ENCODE results near the gene RECQL.
"Not testable (repeated sequence)": the region's sequence is repeated elsewhere in the genome, so short reads cannot be mapped to it uniquely, and the experiment has no call there.

RECQL gene

DNA sequence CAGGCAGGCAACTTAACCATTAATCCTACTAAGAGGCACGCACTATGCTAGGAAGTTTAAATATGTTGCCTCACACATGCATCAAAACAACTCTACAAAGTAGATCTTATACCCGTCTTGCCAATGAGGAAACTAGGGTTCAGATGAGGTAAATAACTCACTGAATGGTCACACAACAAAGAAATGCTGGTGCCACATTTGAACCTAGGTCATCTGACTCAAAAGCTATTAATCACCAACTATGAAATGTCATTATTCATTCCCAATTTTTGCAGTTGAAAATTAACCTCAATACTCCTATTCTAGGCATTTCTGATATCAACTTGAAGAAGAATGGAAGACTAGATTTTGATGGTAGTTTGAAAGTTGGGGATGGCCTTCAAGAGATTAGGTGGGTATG lies 66.7 kb downstream of the RECQL start:
- H3K9me3 ChIP-seq (ENCODE audit: control insufficient read depth, insufficient read depth, low read length), result no peaks in the 10 kb centered on the region
- WGBS (ENCODE audit: insufficient coverage, insufficient read length), result no CpG with 5 or more reads among the region's 2 CpGs
- H3K27ac ChIP-seq (ENCODE audit: low read length), result no peak overlapping the region
- H3K36me3 ChIP-seq (ENCODE audit: control insufficient read depth, insufficient read depth, low read length), result no peaks in the 10 kb centered on the region
- H3K4me1 ChIP-seq (ENCODE audit: control insufficient read depth, insufficient read depth, low read length), result no peaks in the 10 kb centered on the region
- H3K4me3 ChIP-seq (ENCODE audit: low read length), result no peak overlapping the region
- no peaks in the 10 kb centered on the region; the same call in 1 of the 2 replicates for H3K27me3 ChIP-seq (ENCODE audit: control insufficient read depth, insufficient read depth, low read length)
- no peak for DNase-seq (ENCODE audit: low read depth, low spot score)

GRCh38 chr12:21433525-21433924 lies 67.9 kb downstream of the RECQL start:
- H3K9me3 ChIP-seq (ENCODE audit: control insufficient read depth, insufficient read depth, low read length), result no peaks in the 10 kb centered on the region
- H3K4me1 ChIP-seq (ENCODE audit: control insufficient read depth, insufficient read depth, low read length), result no peaks in the 10 kb centered on the region
- DNase-seq (ENCODE audit: low read depth, low spot score), result no peak
- H3K4me3 ChIP-seq (ENCODE audit: low read length), result no peak overlapping the region
- no peaks in the 10 kb centered on the region; the same call in 1 of the 2 replicates for H3K27me3 ChIP-seq (ENCODE audit: control insufficient read depth, insufficient read depth, low read length)
- no peaks in the 10 kb centered on the region for H3K36me3 ChIP-seq (ENCODE audit: control insufficient read depth, insufficient read depth, low read length)
- WGBS (ENCODE audit: insufficient coverage, insufficient read length), result no CpG with 5 or more reads among the region's 2 CpGs
- no peak overlapping the region for H3K27ac ChIP-seq (ENCODE audit: low read length)

DNA sequence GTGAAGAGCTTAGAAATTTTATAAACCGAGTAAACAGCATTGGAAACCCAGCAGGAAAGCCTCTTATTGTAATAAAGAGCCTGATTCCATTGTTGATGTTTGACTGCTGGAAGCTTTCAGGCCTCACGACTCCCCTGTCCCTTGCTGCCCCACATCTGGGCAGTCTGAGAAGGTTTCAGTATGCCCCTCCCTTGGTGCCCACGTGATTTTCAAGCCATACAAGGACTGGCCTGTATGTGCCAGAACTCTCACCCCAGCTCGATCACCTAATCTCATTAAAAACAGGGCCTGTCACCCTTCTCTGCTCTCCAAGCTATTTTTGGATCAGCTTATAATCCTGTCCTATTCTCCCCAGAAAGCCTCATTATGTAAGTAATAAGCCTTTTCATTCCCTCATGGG lies 71.4 kb downstream of the RECQL start:
- no peaks in the 10 kb centered on the region for H3K9me3 ChIP-seq (ENCODE audit: control insufficient read depth, insufficient read depth, low read length)
- no peak overlapping the region for H3K4me3 ChIP-seq (ENCODE audit: low read length)
- no peaks in the 10 kb centered on the region for H3K27me3 ChIP-seq (ENCODE audit: control insufficient read depth, insufficient read depth, low read length)
- H3K36me3 ChIP-seq (ENCODE audit: control insufficient read depth, insufficient read depth, low read length), result no peaks in the 10 kb centered on the region
- no peak for DNase-seq (ENCODE audit: low read depth, low spot score)
- no peaks in the 10 kb centered on the region for H3K4me1 ChIP-seq (ENCODE audit: control insufficient read depth, insufficient read depth, low read length)
- no CpG with 5 or more reads among the region's 4 CpGs for WGBS (ENCODE audit: insufficient coverage, insufficient read length)
- H3K27ac ChIP-seq (ENCODE audit: low read length), result no peak overlapping the region

DNA sequence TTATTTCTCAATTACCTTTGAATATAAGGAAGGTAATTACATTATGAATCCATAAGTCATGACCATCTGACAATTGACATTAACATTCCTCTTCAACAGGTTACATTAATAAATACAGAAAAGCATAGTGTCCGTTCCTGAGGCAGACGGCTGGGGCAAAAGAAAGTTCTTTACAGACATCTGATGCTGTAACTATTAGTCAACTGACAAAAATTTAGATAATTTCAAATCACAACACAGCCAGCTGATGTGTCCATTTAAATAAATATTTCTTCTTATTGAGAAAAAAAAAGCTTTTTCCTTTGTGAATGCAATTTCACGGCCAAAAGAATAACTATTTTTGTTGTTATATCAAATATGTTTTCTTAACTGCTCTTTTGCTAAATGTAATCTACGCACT lies 73.2 kb downstream of the RECQL start:
- no peaks in the 10 kb centered on the region for H3K4me1 ChIP-seq (ENCODE audit: control insufficient read depth, insufficient read depth, low read length)
- no peaks in the 10 kb centered on the region for H3K27me3 ChIP-seq (ENCODE audit: control insufficient read depth, insufficient read depth, low read length)
- no peaks in the 10 kb centered on the region for H3K9me3 ChIP-seq (ENCODE audit: control insufficient read depth, insufficient read depth, low read length)
- H3K27ac ChIP-seq (ENCODE audit: low read length), result no peak overlapping the region
- DNase-seq (ENCODE audit: low read depth, low spot score), result no peak
- no peak overlapping the region for H3K4me3 ChIP-seq (ENCODE audit: low read length)
- H3K36me3 ChIP-seq (ENCODE audit: control insufficient read depth, insufficient read depth, low read length), result no peaks in the 10 kb centered on the region
- no CpG with 5 or more reads among the region's 4 CpGs for WGBS (ENCODE audit: insufficient coverage, insufficient read length)

- not testable (repeated sequence) for DNase-seq (ENCODE audit: low read depth, low spot score); H3K4me1 ChIP-seq (ENCODE audit: control insufficient read depth, insufficient read depth, low read length); H3K9me3 ChIP-seq (ENCODE audit: control insufficient read depth, insufficient read depth, low read length); H3K4me3 ChIP-seq (ENCODE audit: low read length); H3K27ac ChIP-seq (ENCODE audit: low read length); H3K36me3 ChIP-seq (ENCODE audit: control insufficient read depth, insufficient read depth, low read length); H3K27me3 ChIP-seq (ENCODE audit: control insufficient read depth, insufficient read depth, low read length)
- no CpG with 5 or more reads among the region's 30 CpGs for WGBS (ENCODE audit: insufficient coverage, insufficient read length)
These were observed 82.3 kb downstream of the RECQL start for GRCh38 chr12:21419009-21419699.

All from iPS DF 6.9 (cell line).